ENCODE results near the gene MYOCD. TPM values are rescaled to one million over a fixed set of nuclear protein-coding genes. Genes with fewer than 3 reads are reported as not detected.

The MYOCD gene
- total RNA-seq, 1 experiment from 2014 or later = not detected

DNA sequence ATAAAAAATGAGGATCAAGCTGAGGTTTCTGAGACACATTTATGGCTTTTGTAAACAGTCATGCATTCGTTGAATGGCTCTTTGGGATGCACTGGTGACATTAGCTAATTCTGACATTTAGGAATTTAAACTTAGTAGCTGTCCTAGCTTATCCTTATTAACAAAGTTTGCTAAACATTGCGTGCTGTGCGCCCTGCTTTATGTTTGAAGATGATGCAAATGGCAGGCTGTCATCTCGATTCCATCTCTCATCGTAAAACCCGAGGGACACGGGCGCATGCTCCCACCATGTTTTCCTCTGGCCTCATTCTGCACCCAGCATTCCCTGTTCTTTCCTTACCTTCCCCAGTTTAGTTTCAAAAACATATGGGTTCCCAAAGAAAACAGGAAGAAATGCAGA is 69.8 kb downstream of the MYOCD start:
- DNase-seq (ENCODE audit: low spot score) = no peak

DNA sequence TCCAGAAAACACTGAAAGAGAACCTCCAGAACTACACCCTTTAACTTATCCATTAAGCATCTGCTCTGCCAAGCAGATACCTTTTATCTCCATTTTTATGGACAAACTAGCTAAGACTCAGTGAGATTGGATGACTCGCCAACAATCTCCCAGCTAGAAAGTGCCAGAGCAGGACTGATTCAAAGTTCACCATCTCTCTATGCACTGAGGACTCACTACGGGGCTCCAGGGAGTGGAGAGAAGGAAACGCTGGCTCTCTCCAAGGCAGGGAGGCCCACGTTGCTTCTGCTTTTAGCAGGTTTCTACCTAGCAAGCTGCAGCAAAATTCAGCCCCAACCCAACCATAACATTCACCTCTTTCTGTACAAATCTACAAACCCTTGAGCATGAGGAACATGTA is 70.8 kb downstream of the MYOCD start:
- no peak for DNase-seq (ENCODE audit: low spot score)
- in situ Hi-C loops (cut with HindIII; ENCODE audit: low sequenced_read_pairs) = no loop called here

More for the DNA sequence above, 69.8 kb downstream of the MYOCD start:
- in situ Hi-C loops (cut with HindIII; ENCODE audit: low sequenced_read_pairs) = no loop called here

DNA sequence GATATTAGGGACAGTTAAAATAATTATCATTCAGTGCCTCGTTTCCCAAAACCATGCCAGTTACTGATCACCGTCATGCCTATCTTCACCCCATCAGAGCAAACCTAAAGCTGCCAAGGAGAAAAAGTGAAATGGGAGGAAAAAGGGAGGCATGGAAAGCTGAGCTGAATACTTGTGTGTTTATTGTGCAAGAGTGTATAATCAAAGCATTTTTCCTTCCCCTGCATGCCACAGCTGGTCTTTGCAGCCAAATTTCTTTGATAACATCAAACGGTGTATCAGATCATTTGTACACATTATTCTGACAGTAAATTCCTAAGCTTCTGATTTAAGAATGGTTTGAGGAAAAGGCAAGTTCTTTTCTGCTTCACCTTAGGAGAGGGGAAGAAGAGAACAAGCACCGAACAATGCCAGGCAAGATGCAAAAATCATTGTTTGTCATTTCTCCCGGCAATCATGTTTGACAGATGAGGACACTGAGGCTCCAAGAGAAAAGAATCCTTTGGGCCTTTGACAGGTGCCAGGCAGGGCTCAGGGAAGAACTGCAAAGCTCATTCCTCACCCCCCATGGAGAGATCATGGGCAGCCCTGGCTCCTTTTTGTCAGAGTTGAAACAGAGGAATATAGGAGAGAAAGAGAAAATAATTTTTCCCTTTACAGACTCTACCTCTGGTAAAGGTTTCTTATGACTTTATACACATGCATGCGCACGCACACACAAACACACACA is 72.2 kb downstream of the MYOCD start:
- no peak for DNase-seq (ENCODE audit: low spot score)
- in situ Hi-C loops (cut with HindIII; ENCODE audit: low sequenced_read_pairs) = no loop called here

DNA sequence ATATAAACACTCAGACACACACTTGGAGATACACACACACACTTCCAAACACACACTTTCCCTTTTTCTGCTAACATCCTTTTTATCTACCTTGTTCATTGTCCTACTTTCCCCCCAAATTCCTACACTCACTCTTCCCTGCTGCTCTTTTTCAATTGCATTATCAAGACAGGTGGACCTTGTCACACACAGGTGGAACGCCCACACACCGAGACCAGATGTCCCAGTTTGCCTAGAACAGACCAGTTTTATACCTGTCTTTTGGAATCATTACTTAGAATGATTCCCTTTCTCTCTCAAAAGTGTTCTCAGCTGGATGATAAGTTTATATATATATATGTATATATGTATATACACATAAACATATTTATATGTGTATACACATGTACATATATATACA is 72.9 kb downstream of the MYOCD start:
- in situ Hi-C loops (cut with HindIII; ENCODE audit: low sequenced_read_pairs) = no loop called here

DNA sequence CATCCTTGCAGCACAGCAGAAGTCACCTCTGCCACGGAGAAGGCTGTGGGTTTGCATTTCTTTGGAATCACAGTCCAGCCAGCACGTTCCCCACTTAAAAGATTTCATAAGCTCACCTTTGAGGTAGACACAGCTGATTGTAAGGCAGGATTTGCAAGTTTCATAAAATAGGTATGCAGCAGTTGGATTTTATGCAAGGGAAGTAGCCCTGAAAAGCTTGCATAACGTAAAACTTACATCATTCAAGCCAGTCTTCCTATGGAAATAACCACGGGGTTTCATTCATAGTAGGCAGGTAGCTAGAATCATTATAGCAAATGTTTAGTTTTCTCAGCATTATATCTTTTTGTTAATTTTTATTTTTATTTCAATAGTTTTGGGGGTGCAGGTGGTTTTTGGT is 73.8 kb downstream of the MYOCD start:
- DNase-seq (ENCODE audit: low spot score) = peak; percentile 11
- in situ Hi-C loops (cut with HindIII; ENCODE audit: low sequenced_read_pairs) = no loop called here

More for the DNA sequence above, 72.9 kb downstream of the MYOCD start:
- DNase-seq (ENCODE audit: low spot score) = peak; percentile 39

DNA sequence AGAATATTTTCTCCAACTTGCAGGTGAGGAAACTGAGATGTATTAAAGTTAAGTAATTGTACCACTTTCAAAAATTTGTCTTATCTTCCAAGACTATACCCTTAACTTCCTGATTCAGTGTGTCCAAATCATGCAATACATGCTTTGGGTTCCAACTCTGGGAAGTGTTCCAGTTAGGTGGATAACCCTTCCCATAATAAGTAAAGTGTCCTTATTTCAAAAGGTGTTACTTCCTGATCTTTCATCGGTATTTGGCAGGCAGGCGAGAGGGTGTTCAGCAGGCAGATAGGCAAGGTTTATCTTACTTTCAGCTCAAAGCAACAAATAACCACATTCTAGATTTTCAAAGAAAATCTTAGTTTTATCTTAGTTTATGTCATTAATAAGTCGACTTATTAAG is 77.4 kb downstream of the MYOCD start:
- DNase-seq (ENCODE audit: low spot score) = no peak
- in situ Hi-C loops (cut with HindIII; ENCODE audit: low sequenced_read_pairs) = no loop called here

DNA sequence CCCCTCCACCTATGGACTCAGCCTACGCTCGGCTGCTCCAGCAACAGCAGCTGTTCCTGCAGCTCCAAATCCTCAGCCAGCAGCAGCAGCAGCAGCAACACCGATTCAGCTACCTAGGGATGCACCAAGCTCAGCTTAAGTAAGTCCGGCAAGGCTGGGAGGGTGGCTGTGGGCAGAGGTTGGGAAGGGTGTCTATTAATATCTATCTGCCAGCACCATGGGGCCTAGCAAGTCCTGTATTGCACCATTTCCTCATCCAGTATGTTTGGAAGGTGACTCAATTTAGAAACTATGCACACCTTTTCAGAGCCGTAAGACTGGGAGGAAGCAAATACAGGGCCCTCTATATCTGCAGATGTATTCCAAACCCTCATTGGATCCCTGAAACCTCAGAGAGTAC is 78.6 kb downstream of the MYOCD start:
- DNase-seq (ENCODE audit: low spot score) = no peak
- in situ Hi-C loops (cut with HindIII; ENCODE audit: low sequenced_read_pairs) = no loop called here

DNA sequence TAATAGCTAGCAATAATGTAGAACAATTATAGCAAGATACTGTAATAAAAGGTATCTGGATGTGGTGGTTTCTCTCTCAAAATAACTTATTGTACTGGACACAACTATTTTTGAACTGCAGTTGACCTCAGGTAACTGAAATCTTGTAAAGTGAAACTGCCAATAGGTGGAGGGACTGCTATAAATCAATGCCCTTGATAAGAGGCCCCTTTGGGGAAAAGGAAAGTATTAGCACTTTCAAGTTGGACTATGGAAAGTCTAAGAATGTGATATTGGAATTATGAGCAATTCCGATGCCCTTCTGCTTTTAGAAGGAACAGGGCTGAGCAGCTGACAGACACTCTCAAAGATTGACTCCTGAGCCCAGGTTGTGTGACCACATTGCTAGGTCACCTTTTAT is 79.1 kb downstream of the MYOCD start:
- in situ Hi-C loops (cut with HindIII; ENCODE audit: low sequenced_read_pairs) = no loop called here
- DNase-seq (ENCODE audit: low spot score) = no peak

DNA sequence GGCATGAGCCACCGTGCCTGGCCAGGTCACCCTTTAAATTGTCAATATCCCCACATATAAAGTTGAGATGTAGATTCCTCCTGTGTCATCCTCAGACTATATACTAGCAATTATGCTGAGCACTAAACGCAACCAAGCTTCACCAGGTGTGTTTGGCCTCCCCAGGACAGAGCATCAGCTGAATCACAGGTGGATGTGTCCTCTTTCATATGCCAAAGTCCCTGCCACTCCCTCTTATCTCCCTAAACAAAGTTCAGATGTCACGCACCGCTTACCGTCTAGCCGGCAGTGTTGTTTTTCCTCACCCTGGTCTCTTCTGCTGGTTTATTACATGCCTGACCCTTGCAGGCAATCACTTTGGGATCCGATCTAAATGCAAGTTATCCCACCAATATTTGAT is 79.8 kb downstream of the MYOCD start:
- in situ Hi-C loops (cut with HindIII; ENCODE audit: low sequenced_read_pairs) = no loop called here
- DNase-seq (ENCODE audit: low spot score) = no peak

DNA sequence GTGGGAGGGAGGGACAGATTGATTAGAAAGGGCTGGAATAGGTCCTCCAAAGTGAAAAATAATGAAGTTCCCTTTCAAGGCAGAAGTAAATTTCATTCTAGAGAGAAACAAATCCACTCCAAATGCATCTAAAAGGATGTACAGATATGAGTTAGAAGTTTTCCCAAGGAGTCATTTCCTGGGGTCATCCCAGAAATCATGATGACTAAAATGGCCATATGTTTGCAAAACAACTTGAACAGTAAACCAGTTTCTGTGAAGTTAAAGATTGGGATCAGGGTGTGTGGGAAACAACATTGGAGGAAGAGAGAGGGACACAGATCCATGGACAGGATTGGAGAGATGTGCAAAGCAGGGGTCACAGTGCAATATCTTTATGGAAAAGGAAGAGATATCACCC is 91.1 kb downstream of the MYOCD start:
- in situ Hi-C loops (cut with HindIII; ENCODE audit: low sequenced_read_pairs) = no loop called here
- no peak for DNase-seq (ENCODE audit: low spot score)

DNA sequence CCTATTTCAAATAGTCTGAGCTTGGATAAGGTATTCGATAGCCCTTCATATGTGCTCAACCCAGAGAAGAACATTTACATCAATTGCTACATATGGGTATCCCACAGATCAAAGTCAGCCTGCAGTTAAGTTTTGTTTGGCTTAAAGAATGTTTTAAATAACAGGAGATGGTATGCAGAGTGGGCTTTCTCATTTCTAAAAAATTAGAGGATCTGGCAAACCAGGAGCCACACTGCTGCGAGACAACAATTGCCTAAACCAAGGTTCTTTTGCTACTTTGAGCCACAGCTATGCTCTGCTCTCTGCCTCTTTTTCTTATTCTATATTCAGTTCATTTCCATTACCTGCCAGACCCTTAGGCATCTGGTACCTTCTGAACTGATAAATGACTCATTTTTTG is 93.4 kb downstream of the MYOCD start:
- in situ Hi-C loops (cut with HindIII; ENCODE audit: low sequenced_read_pairs) = no loop called here
- DNase-seq (ENCODE audit: low spot score) = no peak

DNA sequence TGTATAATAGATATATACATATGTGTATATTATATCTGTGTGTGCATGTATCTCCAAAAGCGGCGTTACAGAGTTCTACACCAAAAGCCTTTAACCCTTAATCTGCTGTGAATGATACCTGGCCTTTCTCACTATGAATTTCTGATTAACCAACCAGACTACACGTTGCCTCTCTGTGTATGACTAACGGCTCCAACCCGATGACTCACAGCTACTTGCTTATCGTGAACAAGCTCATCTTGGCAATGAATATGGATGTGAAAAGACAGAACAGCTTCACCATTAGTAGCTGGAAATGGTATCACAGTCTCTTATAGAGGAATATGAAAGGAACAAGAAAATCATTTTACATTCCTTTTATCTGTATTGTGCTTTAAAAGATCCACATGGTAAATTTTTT is 99.9 kb downstream of the MYOCD start:
- DNase-seq (ENCODE audit: low spot score) = no peak
- in situ Hi-C loops (cut with HindIII; ENCODE audit: low sequenced_read_pairs) = no loop called here

DNA sequence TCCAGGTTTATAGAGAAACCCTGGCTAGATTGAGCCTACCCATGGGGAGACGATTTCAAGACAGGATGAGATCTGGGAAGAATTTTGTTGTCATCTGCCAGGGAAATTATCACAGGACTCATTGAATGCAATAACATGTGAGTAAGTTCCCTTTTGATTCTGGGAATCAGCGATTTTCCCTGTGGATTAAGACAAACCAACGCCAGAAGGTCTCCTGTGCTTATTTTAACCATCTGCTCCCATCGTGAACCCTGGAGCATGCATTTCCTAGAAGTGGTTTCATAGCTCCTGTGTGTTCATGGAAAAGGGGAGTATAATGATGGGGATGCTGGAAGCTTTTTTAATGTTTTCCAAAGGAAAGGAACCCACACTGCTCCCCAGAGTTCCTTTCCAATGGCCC is 102.6 kb downstream of the MYOCD start:
- in situ Hi-C loops (cut with HindIII; ENCODE audit: low sequenced_read_pairs) = no loop called here
- DNase-seq (ENCODE audit: low spot score) = peak; percentile 10

DNA sequence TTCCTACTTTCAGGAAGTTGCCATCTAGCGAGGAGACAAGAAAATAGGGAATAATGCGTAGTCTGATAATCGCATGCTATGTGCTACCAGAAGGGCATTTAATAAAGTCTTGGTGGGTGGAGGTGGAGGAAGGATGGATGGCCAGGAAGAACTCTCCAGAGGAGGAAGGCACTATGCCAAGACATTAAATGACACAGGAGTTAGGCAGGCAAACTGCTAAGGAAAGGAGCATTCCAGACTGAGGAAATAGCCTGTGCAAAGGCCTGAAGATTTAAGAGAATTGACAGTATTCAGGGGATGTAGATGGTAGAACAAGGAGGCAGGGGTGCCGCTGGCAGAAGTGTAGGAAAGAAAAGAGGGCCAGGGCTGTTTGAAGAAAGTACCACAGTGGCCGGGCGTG is 104.3 kb downstream of the MYOCD start:
- no peak for DNase-seq (ENCODE audit: low spot score)
- in situ Hi-C loops (cut with HindIII; ENCODE audit: low sequenced_read_pairs) = no loop called here

DNA sequence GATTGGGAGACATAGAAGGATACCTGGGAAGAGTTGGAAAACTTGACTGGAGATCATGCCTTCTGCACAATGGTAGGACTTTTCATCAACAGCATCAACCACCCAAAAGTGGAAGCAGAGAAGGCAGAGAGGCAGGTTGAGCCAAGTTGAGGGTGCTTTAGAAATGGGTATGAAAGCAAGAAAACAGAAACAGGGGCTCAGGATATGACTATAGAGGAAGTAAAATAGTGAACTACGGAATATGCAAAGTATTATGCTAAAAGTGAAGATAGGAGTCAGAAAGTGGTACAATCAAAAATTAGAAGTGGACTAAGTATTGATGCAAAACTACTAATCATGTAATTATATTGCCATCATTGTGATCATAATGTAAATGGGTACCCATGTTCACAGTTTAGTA is 107.5 kb downstream of the MYOCD start:
- no peak for DNase-seq (ENCODE audit: low spot score)
- in situ Hi-C loops (cut with HindIII; ENCODE audit: low sequenced_read_pairs) = no loop called here

DNA sequence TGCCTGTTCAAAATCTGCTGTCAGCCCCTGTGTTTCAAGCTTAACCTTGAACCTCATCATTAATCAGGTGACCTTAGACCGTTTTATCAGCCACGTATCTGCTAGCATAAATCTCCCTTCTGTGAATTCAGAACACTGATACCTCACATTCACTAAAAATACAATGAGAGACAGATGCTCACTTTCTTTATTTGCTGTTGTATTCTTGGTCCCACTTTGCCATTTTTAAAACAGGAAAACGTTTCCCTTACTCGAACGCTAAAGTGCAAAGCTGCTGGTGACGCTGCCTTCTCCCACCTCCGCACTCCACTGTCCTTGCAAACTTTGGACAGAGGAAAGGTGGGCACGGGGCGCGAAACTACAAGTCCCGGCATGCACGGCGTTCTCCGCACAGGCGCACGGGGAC is 123.4 kb downstream of the MYOCD start:
- DNase-seq (ENCODE audit: low spot score) = no peak
- in situ Hi-C loops (cut with HindIII; ENCODE audit: low sequenced_read_pairs) = no loop called here

DNA sequence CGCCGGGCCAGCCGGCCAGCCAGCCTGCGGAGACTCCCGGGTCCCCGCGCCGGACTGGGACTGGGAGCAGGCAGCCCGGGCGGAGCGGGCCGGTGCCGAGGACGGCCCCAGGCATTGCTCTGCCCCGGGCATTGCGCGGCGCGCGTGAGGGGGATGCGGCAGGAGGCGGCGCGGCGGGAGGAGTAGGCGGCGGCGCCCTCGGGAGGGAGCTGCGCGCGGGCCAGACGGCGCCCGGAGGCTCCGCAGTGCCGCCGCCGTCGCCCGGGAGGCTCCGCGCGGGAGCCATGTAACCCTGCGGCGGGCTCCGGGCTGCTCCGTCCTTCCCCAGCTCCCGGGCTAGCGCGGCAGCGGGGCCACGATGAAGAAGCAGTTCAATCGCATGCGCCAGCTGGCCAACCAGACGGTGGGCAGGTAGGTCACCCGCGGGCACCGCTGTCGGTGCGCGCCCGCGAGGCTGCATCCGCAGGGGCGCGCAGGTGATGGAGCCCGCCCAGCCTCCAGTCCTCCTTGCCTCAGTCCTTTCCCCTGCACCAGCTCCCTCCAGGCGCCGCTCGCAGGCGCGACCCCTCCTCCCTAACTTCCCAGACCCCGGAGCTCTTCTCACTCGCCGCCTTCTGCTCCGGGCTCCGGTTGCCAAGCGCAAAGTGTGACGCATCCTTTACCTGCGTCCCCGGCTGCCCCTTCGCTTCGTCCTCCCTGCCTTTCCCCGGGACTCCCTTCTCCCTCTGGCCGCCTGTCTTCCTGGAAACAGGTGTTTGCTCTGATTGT is 124.0 kb downstream of the MYOCD start, which contains the start of gene ARHGAP44:
TSS of gene ARHGAP44 (plus strand) at position 18 of the 768 bp plus-strand sequence. CDS start at position 359, 341 bp downstream.
- in situ Hi-C loops (cut with HindIII; ENCODE audit: low sequenced_read_pairs) = no loop called here
- DNase-seq (ENCODE audit: low spot score) = peak; percentile 73

DNA sequence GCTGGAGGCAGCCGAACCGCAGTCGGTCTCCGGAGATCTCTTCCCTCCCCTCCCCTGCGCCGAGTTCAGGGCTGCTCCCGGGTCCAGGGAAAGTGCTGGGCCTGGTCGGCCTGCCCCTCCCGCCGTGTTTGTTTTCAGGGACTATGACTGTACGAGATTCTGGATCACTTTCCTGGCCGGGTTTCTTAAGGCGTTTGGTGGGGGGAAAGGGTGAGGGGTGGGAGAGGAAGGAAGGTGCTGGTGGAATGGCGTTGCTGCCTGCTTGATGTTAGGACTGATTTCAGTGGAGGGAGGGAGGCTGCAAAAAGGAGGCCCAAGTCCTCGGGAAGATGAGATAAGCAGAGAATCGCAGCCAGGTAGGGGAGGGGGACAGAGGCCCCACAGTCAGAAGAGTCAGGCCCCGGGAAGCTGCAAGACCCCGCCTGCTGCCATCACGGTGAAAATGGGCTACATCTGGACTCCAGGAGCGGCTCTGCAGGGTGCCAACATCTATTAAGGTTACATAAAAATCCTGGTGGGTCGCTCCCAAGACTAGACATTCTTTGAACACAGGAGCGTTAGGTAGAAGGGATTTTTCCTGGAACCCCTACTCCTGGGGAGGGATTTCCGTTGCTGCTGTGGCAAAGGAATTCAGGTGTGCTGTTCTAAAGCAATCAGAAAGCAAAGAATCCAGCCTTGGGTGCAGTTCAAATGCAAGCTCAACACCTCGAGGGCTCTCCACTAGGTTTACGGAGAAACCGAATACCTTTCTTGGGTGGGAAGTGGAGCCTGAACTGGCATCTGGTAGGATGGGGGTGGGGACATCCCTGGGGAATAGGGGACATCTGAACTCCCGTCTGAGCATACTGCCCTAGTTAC is 124.8 kb downstream of the MYOCD start:
- in situ Hi-C loops (cut with HindIII; ENCODE audit: low sequenced_read_pairs) = no loop called here
- peak; percentile 51 for DNase-seq (ENCODE audit: low spot score)

DNA sequence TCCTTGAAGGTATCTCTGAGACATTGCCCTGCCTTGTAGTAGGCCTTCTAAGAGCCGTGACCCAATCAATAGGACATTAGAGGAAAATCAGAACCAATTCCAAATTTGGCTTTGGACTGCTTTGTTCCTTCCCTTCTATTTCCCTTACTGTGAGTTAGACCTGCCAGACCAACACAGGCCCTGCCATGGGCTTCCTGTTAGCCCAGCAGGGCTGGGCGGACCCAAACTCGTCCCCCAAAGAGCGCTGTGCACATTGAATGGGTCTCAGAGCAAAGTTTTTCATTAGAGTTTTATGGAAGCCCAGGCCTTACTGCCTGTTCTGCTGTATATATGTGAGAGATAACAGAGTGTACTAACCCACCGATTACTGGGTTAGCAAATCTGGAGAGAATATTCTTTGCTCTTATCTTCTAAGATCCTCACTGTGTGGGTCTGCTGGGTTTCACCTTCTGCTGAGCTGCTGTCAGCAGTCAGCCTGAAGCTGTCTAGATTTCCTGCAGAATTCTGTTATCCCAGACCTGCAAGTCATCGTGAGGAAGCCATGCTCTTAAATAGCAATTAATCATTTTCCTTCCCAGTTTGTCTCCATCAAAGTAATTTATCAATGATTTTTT is 129.3 kb downstream of the MYOCD start:
- in situ Hi-C loops (cut with HindIII; ENCODE audit: low sequenced_read_pairs) = no loop called here
- peak; percentile 13 for DNase-seq (ENCODE audit: low spot score)

All from G401 (cell line).